ENCODE measurements around the gene C12orf76.

GRCh38 chr12:110048242-110049027, at the start of gene C12orf76:
- TF ChIP-seq CEBPB (IDR thresholded peaks at IDR 0.05; ENCODE audit: low read depth), result 0 out of 2 replicates have a peak, but pooled peaks have one; percentile 13
- TF ChIP-seq POLR2A (IDR thresholded peaks at IDR 0.05; ENCODE audit: borderline replicate concordance, extremely low read depth, insufficient read depth, insufficient read length), result peak; percentile 93
- no peak for TF ChIP-seq CTCF (IDR thresholded peaks at IDR 0.05 in 2 of 3, conservative IDR thresholded peaks at IDR 0.05 in 1 of 3; ENCODE audit: borderline replicate concordance in 1 of 3, insufficient read depth in 1 of 3, low read depth in 2 of 3, low read length in 2 of 3)
- TF ChIP-seq POLR2AphosphoS5 (IDR thresholded peaks at IDR 0.05; ENCODE audit: low read depth, low read length), result peak; percentile 94
